ENCODE results near the gene VTCN1.

DNA sequence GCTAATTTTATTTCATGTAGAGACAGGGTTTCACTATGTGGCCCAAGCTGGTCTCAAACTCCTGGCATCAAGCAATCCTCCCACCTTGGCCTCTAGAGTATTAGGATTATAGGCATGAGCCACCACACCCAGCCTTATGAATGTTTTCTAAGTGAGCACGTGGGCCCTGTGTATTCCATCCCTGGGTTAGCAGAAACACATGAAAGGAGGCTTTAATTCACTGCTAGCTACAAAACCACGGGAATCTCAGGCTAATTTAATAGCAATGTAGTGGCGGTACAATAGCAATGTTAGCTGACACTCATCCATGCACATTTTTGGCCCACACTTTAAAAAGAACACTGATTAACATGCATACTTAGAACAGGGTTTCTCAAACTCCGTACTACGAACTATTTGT is 32.0 kb downstream of the VTCN1 start:
- TF ChIP-seq, protein P1, sequence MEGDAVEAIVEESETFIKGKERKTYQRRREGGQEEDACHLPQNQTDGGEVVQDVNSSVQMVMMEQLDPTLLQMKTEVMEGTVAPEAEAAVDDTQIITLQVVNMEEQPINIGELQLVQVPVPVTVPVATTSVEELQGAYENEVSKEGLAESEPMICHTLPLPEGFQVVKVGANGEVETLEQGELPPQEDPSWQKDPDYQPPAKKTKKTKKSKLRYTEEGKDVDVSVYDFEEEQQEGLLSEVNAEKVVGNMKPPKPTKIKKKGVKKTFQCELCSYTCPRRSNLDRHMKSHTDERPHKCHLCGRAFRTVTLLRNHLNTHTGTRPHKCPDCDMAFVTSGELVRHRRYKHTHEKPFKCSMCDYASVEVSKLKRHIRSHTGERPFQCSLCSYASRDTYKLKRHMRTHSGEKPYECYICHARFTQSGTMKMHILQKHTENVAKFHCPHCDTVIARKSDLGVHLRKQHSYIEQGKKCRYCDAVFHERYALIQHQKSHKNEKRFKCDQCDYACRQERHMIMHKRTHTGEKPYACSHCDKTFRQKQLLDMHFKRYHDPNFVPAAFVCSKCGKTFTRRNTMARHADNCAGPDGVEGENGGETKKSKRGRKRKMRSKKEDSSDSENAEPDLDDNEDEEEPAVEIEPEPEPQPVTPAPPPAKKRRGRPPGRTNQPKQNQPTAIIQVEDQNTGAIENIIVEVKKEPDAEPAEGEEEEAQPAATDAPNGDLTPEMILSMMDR (IDR thresholded peaks at IDR 0.05) = no peak
- TF ChIP-seq POLR2A (IDR thresholded peaks at IDR 0.05; ENCODE audit: low read depth) (no peak), EP300 (IDR thresholded peaks at IDR 0.05) (no peak)
